ENCODE results near the gene HTRA1. TPM values are rescaled to one million over a fixed set of nuclear protein-coding genes. Genes with fewer than 3 reads are reported as not detected.

HTRA1 gene
- polyA plus RNA-seq, 3 donors = 0.84 to 4.7 (median 2.2) TPM

DNA sequence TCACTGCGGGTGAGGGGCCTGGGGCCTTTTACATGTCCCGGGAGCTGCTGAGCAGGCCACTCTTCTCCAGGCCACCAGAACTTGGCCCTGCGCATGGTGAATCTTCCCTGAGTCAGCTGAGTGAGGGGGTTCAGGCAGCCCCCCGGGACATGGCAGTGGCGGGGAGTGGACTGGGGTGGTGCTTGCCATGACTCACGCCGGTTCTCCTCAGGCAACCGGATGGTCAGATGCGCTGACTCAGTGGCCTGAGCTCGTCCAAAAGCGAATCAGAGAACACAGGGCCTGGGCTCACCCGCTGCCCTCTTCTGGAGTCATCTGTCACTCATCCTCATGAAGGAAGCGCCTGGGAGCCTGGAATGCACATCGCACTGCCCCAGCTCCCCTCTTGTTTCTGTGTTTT, 33.5 kb downstream of the HTRA1 start:
- peaks cover 26% of the 10 kb centered on the region for H3K4me1 Mint-ChIP-seq
- H3K9me3 Mint-ChIP-seq = peaks cover 0 to 3% (median 0%) of the 10 kb centered on the region in 7 donors
- peaks cover 16 to 44% (median 28%) of the 10 kb centered on the region in 3 donors for H3K27me3 Mint-ChIP-seq (ENCODE audit: low read depth in 3 of 3)
- Histone ChIP-seq H3K9me3 (replicated peaks in 1 of 2; ENCODE audit: control insufficient read depth in 1 of 2, insufficient read depth in 1 of 2, low read length in 2 of 2) (no peaks in the 10 kb centered on the region), H3K36me3 (replicated peaks in 1 of 2; ENCODE audit: control insufficient read depth in 1 of 2, insufficient read depth in 2 of 2, low read length in 2 of 2) (no peaks in the 10 kb centered on the region), H2AFZ (ENCODE audit: insufficient read depth, low read depth, low read length, poor library complexity, severe bottlenecking) (no peak overlapping the region), H3K4me3 (replicated peaks in 1 of 3; ENCODE audit: low read depth in 2 of 3, low read length in 3 of 3) (no peak overlapping the region), H3K4me2 (replicated peaks; ENCODE audit: extremely low read depth, low read length, poor library complexity, severe bottlenecking) (no peak overlapping the region), H4K20me1 (ENCODE audit: insufficient read depth, low read length) (no peaks in the 10 kb centered on the region), H3K27me3 (ENCODE audit: control insufficient read depth in 2 of 2, insufficient read depth in 2 of 2, low read length in 2 of 2) (no peaks in the 10 kb centered on the region), H3K9ac (ENCODE audit: insufficient read depth, low read length, poor library complexity, severe bottlenecking) (no peak overlapping the region), H3K79me2 (ENCODE audit: insufficient read depth, low read length) (no peaks in the 10 kb centered on the region), H3K27ac (ENCODE audit: low read depth in 1 of 2, low read length in 2 of 2) (no peak overlapping the region), H3K4me1 (ENCODE audit: control insufficient read depth in 1 of 2, insufficient read depth in 2 of 2, low read length in 2 of 2) (no peaks in the 10 kb centered on the region)
- no peaks in the 10 kb centered on the region for H3K36me3 Mint-ChIP-seq
- no peak overlapping the region for H3K4me3 Mint-ChIP-seq
- DNase-seq = no peak
- intact Hi-C loops (cut with micrococcal nuclease) = no loop called here
- H3K27ac Mint-ChIP-seq = peak overlapping the region in 1 of 7 donors; percentile 3
- 94% methylated on average over 13 of the region's 14 CpGs for WGBS (ENCODE audit: insufficient coverage)
- TF ChIP-seq, protein P1, sequence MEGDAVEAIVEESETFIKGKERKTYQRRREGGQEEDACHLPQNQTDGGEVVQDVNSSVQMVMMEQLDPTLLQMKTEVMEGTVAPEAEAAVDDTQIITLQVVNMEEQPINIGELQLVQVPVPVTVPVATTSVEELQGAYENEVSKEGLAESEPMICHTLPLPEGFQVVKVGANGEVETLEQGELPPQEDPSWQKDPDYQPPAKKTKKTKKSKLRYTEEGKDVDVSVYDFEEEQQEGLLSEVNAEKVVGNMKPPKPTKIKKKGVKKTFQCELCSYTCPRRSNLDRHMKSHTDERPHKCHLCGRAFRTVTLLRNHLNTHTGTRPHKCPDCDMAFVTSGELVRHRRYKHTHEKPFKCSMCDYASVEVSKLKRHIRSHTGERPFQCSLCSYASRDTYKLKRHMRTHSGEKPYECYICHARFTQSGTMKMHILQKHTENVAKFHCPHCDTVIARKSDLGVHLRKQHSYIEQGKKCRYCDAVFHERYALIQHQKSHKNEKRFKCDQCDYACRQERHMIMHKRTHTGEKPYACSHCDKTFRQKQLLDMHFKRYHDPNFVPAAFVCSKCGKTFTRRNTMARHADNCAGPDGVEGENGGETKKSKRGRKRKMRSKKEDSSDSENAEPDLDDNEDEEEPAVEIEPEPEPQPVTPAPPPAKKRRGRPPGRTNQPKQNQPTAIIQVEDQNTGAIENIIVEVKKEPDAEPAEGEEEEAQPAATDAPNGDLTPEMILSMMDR (IDR thresholded peaks at IDR 0.05) = no peak

DNA sequence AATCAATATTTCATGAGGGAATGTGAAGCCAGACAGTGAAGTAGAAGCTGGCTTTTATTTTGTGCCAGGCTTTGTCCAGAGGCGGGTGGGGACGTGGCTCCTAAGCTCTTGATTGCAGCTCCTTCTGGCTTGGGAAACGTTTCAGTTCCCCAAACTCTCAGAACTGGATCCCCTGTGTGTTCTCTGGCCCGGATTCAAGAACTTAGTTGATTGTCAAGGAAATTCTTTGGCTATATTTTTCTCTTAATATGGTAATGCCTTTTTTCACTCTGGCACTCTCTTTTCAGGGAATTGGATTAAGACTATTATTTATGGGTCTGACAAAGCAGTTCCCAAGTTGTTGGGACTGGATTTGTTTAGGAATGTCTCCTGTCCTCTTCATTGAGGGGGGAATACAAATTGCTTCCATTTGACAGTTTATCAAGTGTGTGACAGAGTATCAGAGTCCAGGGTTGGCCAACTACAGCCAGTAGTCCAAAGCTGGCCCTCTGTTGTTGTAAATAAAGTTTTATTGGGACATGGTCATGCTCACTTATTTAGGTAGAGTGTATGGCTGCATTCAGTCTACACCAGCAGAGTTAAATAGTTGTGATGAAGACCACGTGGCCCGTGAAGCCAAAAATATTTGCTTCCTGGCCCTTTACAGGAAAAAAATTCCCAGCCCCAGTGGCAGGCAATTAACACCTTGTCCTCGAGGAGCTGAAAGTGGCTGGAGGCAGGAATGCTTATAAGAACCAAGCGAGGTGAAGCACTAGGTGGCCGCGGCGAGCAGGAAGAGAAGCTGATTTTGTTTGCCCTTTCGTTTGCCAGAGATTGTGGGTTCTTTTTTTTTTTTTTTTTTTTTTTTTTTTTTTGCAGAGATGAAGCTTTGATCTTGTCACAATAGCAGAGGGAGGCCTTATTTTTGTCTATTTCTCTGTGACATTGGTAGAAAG, 34.3 kb downstream of the HTRA1 start:
- 30% methylated on average over 7 of the region's 12 CpGs for WGBS (ENCODE audit: insufficient coverage)
- no peak overlapping the region for H2AFZ ChIP-seq (ENCODE audit: insufficient read depth, low read depth, low read length, poor library complexity, severe bottlenecking)
- Mint-ChIP-seq H3K36me3 (no peaks in the 10 kb centered on the region), H3K9me3 (peaks cover 0 to 3% (median 0%) of the 10 kb centered on the region in 7 donors), H3K4me1 (peaks cover 26% of the 10 kb centered on the region), H3K27ac (no peak overlapping the region), H3K27me3 (ENCODE audit: low read depth in 3 of 3) (peaks cover 14 to 39% (median 28%) of the 10 kb centered on the region in 3 donors), H3K4me3 (no peak overlapping the region)
- no peak overlapping the region for H3K27ac ChIP-seq (ENCODE audit: low read depth in 1 of 2, low read length in 2 of 2)
- TF ChIP-seq, protein P1 (IDR thresholded peaks at IDR 0.05) = no peak
- intact Hi-C loops (cut with micrococcal nuclease) = no loop called here
- H3K79me2 ChIP-seq (ENCODE audit: insufficient read depth, low read length) = no peaks in the 10 kb centered on the region
- H4K20me1 ChIP-seq (ENCODE audit: insufficient read depth, low read length) = no peaks in the 10 kb centered on the region
- no peaks in the 10 kb centered on the region for H3K27me3 ChIP-seq (ENCODE audit: control insufficient read depth in 2 of 2, insufficient read depth in 2 of 2, low read length in 2 of 2)
- H3K9me3 ChIP-seq (replicated peaks in 1 of 2; ENCODE audit: control insufficient read depth in 1 of 2, insufficient read depth in 1 of 2, low read length in 2 of 2) = no peaks in the 10 kb centered on the region
- no peaks in the 10 kb centered on the region for H3K36me3 ChIP-seq (replicated peaks in 1 of 2; ENCODE audit: control insufficient read depth in 1 of 2, insufficient read depth in 2 of 2, low read length in 2 of 2)
- H3K4me1 ChIP-seq (ENCODE audit: control insufficient read depth in 1 of 2, insufficient read depth in 2 of 2, low read length in 2 of 2) = no peaks in the 10 kb centered on the region
- no peak overlapping the region for H3K4me2 ChIP-seq (replicated peaks; ENCODE audit: extremely low read depth, low read length, poor library complexity, severe bottlenecking)
- no peak for DNase-seq
- H3K9ac ChIP-seq (ENCODE audit: insufficient read depth, low read length, poor library complexity, severe bottlenecking) = no peak overlapping the region
- no peak overlapping the region for H3K4me3 ChIP-seq (replicated peaks in 1 of 3; ENCODE audit: low read depth in 2 of 3, low read length in 3 of 3)
